ENCODE results near the gene SCYL2.

- TF ChIP-seq CTCF (IDR thresholded peaks at IDR 0.05) (no peak), POLR2A (IDR thresholded peaks at IDR 0.05) (no peak), EP300 (IDR thresholded peaks at IDR 0.05) (no peak), POLR2AphosphoS5 (IDR thresholded peaks at IDR 0.05) (no peak)
Observed at GRCh38 chr12:100265732-100266584, 1.0 kb upstream of the SCYL2 start.

Data from sigmoid colon (tissue), 4 donors.